ENCODE measurements around the gene FAM50B. TPM values are rescaled to one million over a fixed set of nuclear protein-coding genes. Genes with fewer than 3 reads are reported as not detected.

Gene FAM50B
- total and polyA plus RNA-seq, 2 experiments from 2014 or later = 4.4 to 4.8 TPM

- no peak for TF ChIP-seq ZNF114 (CRISPR knock-in tag; IDR thresholded peaks at IDR 0.05)
- TF ChIP-seq ETS1 (IDR thresholded peaks at IDR 0.05) = no peak
- no peak for TF ChIP-seq CTCF (conservative IDR thresholded peaks at IDR 0.05; ENCODE audit: low read depth in 2 of 2)
Observed at GRCh38 chr6:3876101-3876500, 26.9 kb downstream of the FAM50B start (continued).

- Histone ChIP-seq H3K27me3 (ENCODE audit: insufficient read depth) (no peaks in the 10 kb centered on the region), H3K4me2 (no peak overlapping the region), H2AFZ (no peak overlapping the region), H3K27ac (ENCODE audit: low read depth) (no peak overlapping the region), H3K4me3 (no peak overlapping the region), H3K79me2 (replicated peaks; ENCODE audit: insufficient read depth) (no peaks in the 10 kb centered on the region), H3K36me3 (ENCODE audit: insufficient read depth) (no peaks in the 10 kb centered on the region), H3F3A (replicated peaks; ENCODE audit: low read depth) (no peaks in the 10 kb centered on the region), H3K9me2 (ENCODE audit: insufficient read depth) (no peaks in the 10 kb centered on the region), H3K4me1 (ENCODE audit: insufficient read depth) (no peaks in the 10 kb centered on the region), H4K20me1 (replicated peaks; ENCODE audit: insufficient read depth) (no peaks in the 10 kb centered on the region)
- Mint-ChIP-seq H3K4me3 (no peak overlapping the region), H3K9me3 (peaks cover 9% of the 10 kb centered on the region), H3K36me3 (ENCODE audit: low read depth) (peaks cover 10% of the 10 kb centered on the region; the same call in 2 of the 3 replicates), H3K4me1 (no peaks in the 10 kb centered on the region), H3K27ac (no peak overlapping the region), H3K27me3 (ENCODE audit: insufficient read depth, low read depth, poor library complexity) (peaks cover 2% of the 10 kb centered on the region)
- ATAC-seq = no peak
- no peak for DNase-seq (ENCODE audit: low spot score)
- TF ChIP-seq POLR2AphosphoS5 (IDR thresholded peaks at IDR 0.05; ENCODE audit: low read depth) (no peak), ETS1 (IDR thresholded peaks at IDR 0.05) (no peak), STAT1 (IDR thresholded peaks at IDR 0.05; ENCODE audit: unreplicated experiment) (no peak), EZH2phosphoT487 (IDR thresholded peaks at IDR 0.05; ENCODE audit: unreplicated experiment) (no peak), CTCF (conservative IDR thresholded peaks at IDR 0.05; ENCODE audit: low read depth in 2 of 2) (no peak), ZNF462 (CRISPR knock-in tag; IDR thresholded peaks at IDR 0.05) (no peak), ZNF331 (CRISPR knock-in tag; IDR thresholded peaks at IDR 0.05; ENCODE audit: low read depth) (no peak), JUNB (IDR thresholded peaks at IDR 0.05; ENCODE audit: unreplicated experiment) (no peak), CREB1 (CRISPR knock-in tag; IDR thresholded peaks at IDR 0.05; ENCODE audit: low read depth) (no peak), EZH2 (IDR thresholded peaks at IDR 0.05; ENCODE audit: low read depth, unreplicated experiment) (no peak)
Observed at GRCh38 chr6:3876866-3877265, 27.7 kb downstream of the FAM50B start.

All from GM23338 (cell line).